Neutrophil (primary cell): Measurements from ENCODE around the gene EAF1.
A peak's percentile ranks its signal among the peaks of the same experiment; 100 is the strongest.

Experiments used
- H3K27ac ChIP-seq: fragments of 200-600 bp; sonication (generic); 2 replicates; pipeline ENCODE4 v1.5.1; 2016; ENCODE audit warnings: mild to moderate bottlenecking, moderate library complexity
- H3K27me3 ChIP-seq: fragments of 200-600 bp; sonication (generic); 2 replicates; pipeline ENCODE4 v1.6.0; 2016; ENCODE audit warnings: mild to moderate bottlenecking
- H3K36me3 ChIP-seq: fragments of 200-600 bp; sonication (generic); 2 replicates; pipeline ENCODE4 v1.5.1; 2017
- H3K4me1 ChIP-seq, 2 experiments: fragments of 200-600 bp in 1 of 2; sonication (generic) in 1 of 2; 1 replicate in 1 of 2; 2 replicates in 1 of 2; pipeline versions ENCODE4 v1.5.1 to v1.6.1; 2013 to 2016; ENCODE audit warnings: low read depth in 1 of 2, low read length in 1 of 2, mild to moderate bottlenecking in 1 of 2, moderate library complexity in 1 of 2; ENCODE audit not compliant: control insufficient read depth in 1 of 2, insufficient read depth in 1 of 2
- H3K4me3 ChIP-seq, 2 experiments: fragments of 200-600 bp in 1 of 2; sonication (generic) in 1 of 2; 1 replicate in 1 of 2; 2 replicates in 1 of 2; pipeline ENCODE4 v1.5.1; 2013 to 2016; ENCODE audit warnings: low read depth in 1 of 2, low read length in 1 of 2, mild to moderate bottlenecking in 1 of 2, moderate library complexity in 1 of 2
- H3K9me3 ChIP-seq: fragments of 200-600 bp; sonication (generic); 2 replicates; pipeline ENCODE4 v1.5.1; 2016
- CTCF ChIP-seq: fragments of 200-600 bp; sonication (generic); IDR thresholded peaks from 2 replicates; pipeline ENCODE4 v1.5.1; 2016; ENCODE audit warnings: antibody characterized with exemption

Gene EAF1

GRCh38 chr3:15420871-15421270 is 6.5 kb upstream of the EAF1 start:
- no peak for TF ChIP-seq CTCF
- Histone ChIP-seq H3K9me3 (no peaks in the 10 kb centered on the region), H3K4me3 (no peak overlapping the region), H3K36me3 (peaks cover 62% of the 10 kb centered on the region), H3K27ac (no peak overlapping the region), H3K4me1 (no peaks in the 10 kb centered on the region), H3K27me3 (no peaks in the 10 kb centered on the region)

- H3K4me3 ChIP-seq: peak overlapping the region; percentile 95 to 98
- no peak for TF ChIP-seq CTCF
- peaks cover 18 to 25% of the 10 kb centered on the region in 2 experiments for H3K4me1 ChIP-seq
- H3K27ac ChIP-seq: peak overlapping the region; percentile 88
- H3K9me3 ChIP-seq: no peaks in the 10 kb centered on the region
- no peaks in the 10 kb centered on the region for H3K27me3 ChIP-seq
- peaks cover 44% of the 10 kb centered on the region for H3K36me3 ChIP-seq
Measured at GRCh38 chr3:15426579-15427118, 749 bp upstream of the EAF1 start.

GRCh38 chr3:15427981-15428380 is 583 bp downstream of the EAF1 start:
- Histone ChIP-seq H3K4me1 (peaks cover 18 to 25% of the 10 kb centered on the region in 2 experiments), H3K36me3 (peaks cover 46% of the 10 kb centered on the region), H3K27ac (peak overlapping the region; percentile 88), H3K9me3 (no peaks in the 10 kb centered on the region), H3K4me3 (peak overlapping the region; percentile 95 to 98), H3K27me3 (no peaks in the 10 kb centered on the region)
- no peak for TF ChIP-seq CTCF

- H3K27ac ChIP-seq: peak overlapping the region; percentile 88
- peaks cover 46% of the 10 kb centered on the region for H3K36me3 ChIP-seq
- H3K4me1 ChIP-seq: peaks cover 18 to 25% of the 10 kb centered on the region in 2 experiments
- no peak for TF ChIP-seq CTCF
- H3K9me3 ChIP-seq: no peaks in the 10 kb centered on the region
- H3K27me3 ChIP-seq: no peaks in the 10 kb centered on the region
- peak overlapping the region; percentile 95 to 98 for H3K4me3 ChIP-seq
Measured at GRCh38 chr3:15428539-15428938, 1.1 kb downstream of the EAF1 start.

- Histone ChIP-seq H3K9me3 (no peaks in the 10 kb centered on the region), H3K27me3 (no peaks in the 10 kb centered on the region), H3K4me1 (peaks cover 18 to 25% of the 10 kb centered on the region in 2 experiments), H3K27ac (peak overlapping the region; percentile 88), H3K36me3 (peaks cover 46% of the 10 kb centered on the region), H3K4me3 (peak overlapping the region in 1 of 2 experiments; percentile 98)
- no peak for TF ChIP-seq CTCF
Measured at GRCh38 chr3:15429080-15429479, 1.7 kb downstream of the EAF1 start.
